ENCODE data around the gene CISTR. TPM values are rescaled to one million over a fixed set of nuclear protein-coding genes. Genes with fewer than 3 reads are reported as not detected.

The CISTR gene
- total and polyA plus RNA-seq, 8 donors = not detected

DNA sequence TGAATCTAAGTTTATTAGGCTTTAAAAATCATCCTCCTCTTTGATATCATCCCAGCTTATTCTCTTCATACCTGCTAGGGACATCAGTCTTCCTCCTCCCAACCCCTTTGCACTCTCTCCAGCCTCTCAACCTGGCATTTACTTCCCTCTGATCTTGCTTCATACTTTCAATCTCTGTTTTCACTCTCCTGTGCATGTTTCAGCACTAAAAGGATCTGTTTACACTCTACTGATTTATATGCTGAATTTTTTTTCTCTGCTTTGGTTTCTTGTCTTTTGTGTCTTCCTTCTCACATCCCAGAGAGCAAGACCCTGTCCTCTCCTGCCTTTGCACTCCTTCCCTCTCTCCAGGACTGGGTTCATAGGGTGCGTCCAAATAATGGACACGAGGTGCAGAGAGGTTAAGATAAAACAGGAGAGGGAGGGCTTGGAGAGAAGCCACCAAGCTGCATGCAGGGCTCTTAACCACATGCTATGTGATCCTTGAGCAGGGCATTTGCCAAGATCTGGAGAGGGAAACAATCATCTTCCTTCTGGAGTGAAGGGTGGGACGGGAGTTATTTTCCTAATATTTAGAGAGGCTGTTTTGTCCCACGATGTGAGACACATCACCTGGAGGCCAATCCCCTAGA, 3.0 kb upstream of the CISTR start:
- peaks cover 18 to 67% (median 46%) of the 10 kb centered on the region in 4 donors for H3K4me1 ChIP-seq
- no peaks in the 10 kb centered on the region for H3K9me3 ChIP-seq
- TF ChIP-seq, protein P1, sequence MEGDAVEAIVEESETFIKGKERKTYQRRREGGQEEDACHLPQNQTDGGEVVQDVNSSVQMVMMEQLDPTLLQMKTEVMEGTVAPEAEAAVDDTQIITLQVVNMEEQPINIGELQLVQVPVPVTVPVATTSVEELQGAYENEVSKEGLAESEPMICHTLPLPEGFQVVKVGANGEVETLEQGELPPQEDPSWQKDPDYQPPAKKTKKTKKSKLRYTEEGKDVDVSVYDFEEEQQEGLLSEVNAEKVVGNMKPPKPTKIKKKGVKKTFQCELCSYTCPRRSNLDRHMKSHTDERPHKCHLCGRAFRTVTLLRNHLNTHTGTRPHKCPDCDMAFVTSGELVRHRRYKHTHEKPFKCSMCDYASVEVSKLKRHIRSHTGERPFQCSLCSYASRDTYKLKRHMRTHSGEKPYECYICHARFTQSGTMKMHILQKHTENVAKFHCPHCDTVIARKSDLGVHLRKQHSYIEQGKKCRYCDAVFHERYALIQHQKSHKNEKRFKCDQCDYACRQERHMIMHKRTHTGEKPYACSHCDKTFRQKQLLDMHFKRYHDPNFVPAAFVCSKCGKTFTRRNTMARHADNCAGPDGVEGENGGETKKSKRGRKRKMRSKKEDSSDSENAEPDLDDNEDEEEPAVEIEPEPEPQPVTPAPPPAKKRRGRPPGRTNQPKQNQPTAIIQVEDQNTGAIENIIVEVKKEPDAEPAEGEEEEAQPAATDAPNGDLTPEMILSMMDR (IDR thresholded peaks at IDR 0.05) = no peak
- no peak for TF ChIP-seq POLR2A (IDR thresholded peaks at IDR 0.05)
- TF ChIP-seq EP300 (IDR thresholded peaks at IDR 0.05) = no peak
- no peak for TF ChIP-seq POLR2AphosphoS5 (IDR thresholded peaks at IDR 0.05)
- no peak overlapping the region for H3K4me3 ChIP-seq
- peak; percentile 33 to 47 for DNase-seq
- intact Hi-C loops (cut with DNase I; ENCODE audit: low total_unique reads) = no loop called here
- H3K36me3 ChIP-seq = no peaks in the 10 kb centered on the region
- 8 to 27% (median 9%) methylated on average over 4 of the region's 4 CpGs for WGBS, 5 donors
- H3K27me3 ChIP-seq = peaks cover 0 to 96% (median 54%) of the 10 kb centered on the region in 3 donors
- H3K27ac ChIP-seq = no peak overlapping the region

DNA sequence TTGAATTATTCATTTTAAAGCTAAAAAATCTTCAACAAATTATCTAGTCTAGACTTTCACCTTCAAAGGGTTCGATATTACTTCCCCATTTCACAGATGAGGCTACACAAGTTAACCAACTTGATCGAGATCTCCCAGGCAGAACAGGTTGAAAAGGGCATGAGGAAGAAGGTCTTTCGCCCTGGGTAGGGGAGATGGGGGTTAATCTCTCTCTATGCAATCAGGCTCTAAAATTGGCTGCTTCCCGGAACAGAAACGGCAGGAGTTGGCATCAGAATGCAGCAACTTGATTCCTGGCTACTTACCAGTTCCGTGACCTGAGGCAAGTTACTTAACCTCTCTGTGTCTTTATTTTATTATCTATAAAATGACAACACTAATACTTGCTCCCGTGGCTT, 2.4 kb upstream of the CISTR start:
- intact Hi-C loops (cut with DNase I; ENCODE audit: low total_unique reads) = no loop called here
- no peak overlapping the region for H3K4me3 ChIP-seq
- no peak overlapping the region for H3K27ac ChIP-seq
- no peaks in the 10 kb centered on the region for H3K9me3 ChIP-seq
- TF ChIP-seq EP300 (IDR thresholded peaks at IDR 0.05) (no peak), POLR2AphosphoS5 (IDR thresholded peaks at IDR 0.05) (no peak), POLR2A (IDR thresholded peaks at IDR 0.05) (no peak)
- TF ChIP-seq, protein P1 (IDR thresholded peaks at IDR 0.05) = no peak
- H3K4me1 ChIP-seq = peaks cover 18 to 67% (median 46%) of the 10 kb centered on the region in 4 donors
- no peak for DNase-seq
- WGBS, 5 donors = 33 to 45% (median 34%) methylated on average over 7 of the region's 7 CpGs
- H3K36me3 ChIP-seq = no peaks in the 10 kb centered on the region
- H3K27me3 ChIP-seq = peaks cover 0 to 96% (median 54%) of the 10 kb centered on the region in 3 donors

DNA sequence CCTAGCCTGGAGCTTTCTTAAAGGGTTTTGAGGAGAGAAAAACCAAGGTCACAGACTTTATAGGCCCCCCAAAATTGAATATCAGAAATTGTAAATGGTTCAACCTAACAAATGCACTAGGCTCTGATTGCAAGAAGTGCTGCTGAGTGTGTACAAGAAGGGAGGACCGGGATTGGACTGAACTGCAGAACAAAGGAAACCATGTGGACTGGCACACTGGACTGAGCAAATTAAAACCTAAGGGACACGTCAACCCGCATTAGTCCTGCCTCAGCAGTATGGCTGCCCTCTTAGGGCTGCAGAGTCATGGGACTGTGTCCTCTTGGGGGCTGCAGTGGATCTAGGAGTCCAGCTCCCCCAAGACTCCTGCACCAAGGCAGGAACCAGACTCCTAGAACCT, 842 bp upstream of the CISTR start:
- intact Hi-C loops (cut with DNase I; ENCODE audit: low total_unique reads) = no loop called here
- WGBS, 5 donors = 58 to 86% (median 77%) methylated on average over 3 of the region's 3 CpGs
- no peak overlapping the region for H3K27ac ChIP-seq

DNA sequence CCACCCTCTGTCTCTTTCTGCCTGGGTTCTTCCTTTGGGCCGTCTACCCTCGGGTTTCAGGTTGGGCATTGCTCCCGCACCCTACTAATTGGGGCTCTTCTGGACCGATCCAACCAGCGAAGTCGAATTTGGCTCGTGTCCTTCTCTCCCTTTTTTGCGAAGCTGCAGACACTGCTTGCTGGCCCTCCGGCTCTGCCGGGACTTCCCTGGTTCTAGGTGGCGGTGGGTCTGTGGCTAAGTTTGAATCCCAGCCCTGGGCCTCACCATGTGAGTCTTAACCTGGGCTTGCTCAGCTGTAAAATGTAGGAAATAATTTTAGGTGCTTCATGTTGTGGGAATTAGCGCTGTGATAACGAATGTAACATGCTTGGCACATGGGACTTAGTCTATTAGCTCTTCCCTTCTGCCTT, 418 bp upstream of the CISTR start:
- 47 to 67% (median 55%) methylated on average over 13 of the region's 13 CpGs for WGBS, 5 donors
- intact Hi-C loops (cut with DNase I; ENCODE audit: low total_unique reads) = no loop called here
- no peaks in the 10 kb centered on the region for H3K9me3 ChIP-seq
- H3K27ac ChIP-seq = peak overlapping the region in 1 of 5 donors; percentile 72
- no peak for DNase-seq
- no peaks in the 10 kb centered on the region for H3K36me3 ChIP-seq
- H3K4me3 ChIP-seq = peak overlapping the region; percentile 51 to 63 (median 57)
- H3K4me1 ChIP-seq = peaks cover 18 to 66% (median 46%) of the 10 kb centered on the region in 4 donors
- peaks cover 0 to 96% (median 53%) of the 10 kb centered on the region in 3 donors for H3K27me3 ChIP-seq
- TF ChIP-seq POLR2AphosphoS5 (IDR thresholded peaks at IDR 0.05) (no peak), EP300 (IDR thresholded peaks at IDR 0.05) (no peak), POLR2A (IDR thresholded peaks at IDR 0.05) (no peak)
- TF ChIP-seq, protein P1 (IDR thresholded peaks at IDR 0.05) = no peak

More for the DNA sequence above, 842 bp upstream of the CISTR start:
- peaks cover 18 to 67% (median 46%) of the 10 kb centered on the region in 4 donors for H3K4me1 ChIP-seq
- H3K4me3 ChIP-seq = no peak overlapping the region
- DNase-seq = no peak
- H3K27me3 ChIP-seq = peaks cover 0 to 96% (median 53%) of the 10 kb centered on the region in 3 donors
- TF ChIP-seq EP300 (IDR thresholded peaks at IDR 0.05) (no peak), POLR2A (IDR thresholded peaks at IDR 0.05) (no peak), POLR2AphosphoS5 (IDR thresholded peaks at IDR 0.05) (no peak)
- TF ChIP-seq, protein P1 (IDR thresholded peaks at IDR 0.05) = no peak
- H3K36me3 ChIP-seq = no peaks in the 10 kb centered on the region
- no peaks in the 10 kb centered on the region for H3K9me3 ChIP-seq

Measured in stomach (tissue), 9 donors.